HG03558 (cell line): Measurements from ENCODE around the gene MLYCD.

Experiments
- ATAC-seq: cut with Tn5 transposase; IDR thresholded peaks from one replicate; pipeline ENCODE4 v1.9.1; 2021; ENCODE audit warnings: moderate number of reproducible peaks; ENCODE audit not compliant: unreplicated experiment; ENCODE audit errors: extremely low read depth

The MLYCD gene

DNA sequence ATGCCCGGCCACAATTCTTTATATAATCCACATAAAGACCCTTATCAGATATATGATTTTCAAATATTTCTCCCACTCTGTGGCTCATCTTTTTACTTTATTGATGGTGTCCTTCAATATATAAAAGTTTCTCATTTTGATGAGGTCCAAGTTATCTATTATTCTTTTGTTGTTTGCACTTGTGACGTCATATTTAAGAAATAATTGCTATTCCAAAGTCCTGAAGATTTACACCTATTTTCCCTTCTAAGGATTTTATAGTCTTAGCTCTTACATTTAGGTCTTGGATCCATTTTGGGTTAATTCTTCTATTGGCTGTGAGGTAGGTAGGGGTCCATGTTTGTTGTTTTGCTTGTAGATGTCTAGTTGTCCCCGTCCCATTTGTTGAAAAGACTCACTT, 3.0 kb upstream of the MLYCD start:
- ATAC-seq: no peak

DNA sequence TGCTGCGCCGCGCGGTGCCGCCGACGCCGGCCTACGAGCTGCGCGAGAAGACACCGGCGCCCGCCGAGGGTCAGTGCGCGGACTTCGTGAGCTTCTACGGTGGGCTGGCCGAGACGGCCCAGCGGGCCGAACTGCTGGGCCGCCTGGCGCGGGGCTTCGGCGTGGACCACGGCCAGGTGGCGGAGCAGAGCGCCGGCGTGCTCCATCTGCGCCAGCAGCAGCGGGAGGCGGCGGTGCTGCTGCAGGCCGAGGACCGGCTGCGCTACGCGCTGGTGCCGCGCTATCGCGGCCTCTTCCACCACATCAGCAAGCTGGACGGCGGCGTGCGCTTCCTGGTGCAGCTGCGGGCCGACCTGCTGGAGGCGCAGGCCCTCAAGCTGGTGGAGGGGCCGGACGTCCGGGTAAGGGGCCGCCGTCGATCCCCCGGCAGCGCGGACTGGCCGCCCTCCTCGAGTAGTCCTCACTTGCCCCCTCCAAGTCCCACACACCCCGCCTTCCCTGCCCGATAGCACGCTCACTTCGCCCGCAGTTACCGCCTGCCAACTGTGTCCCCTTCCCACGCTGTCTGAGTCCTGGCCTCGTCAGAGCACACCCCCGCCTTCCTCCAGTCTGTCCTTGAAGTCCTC, 470 bp downstream of the MLYCD start:
- ATAC-seq: peak; percentile 21

DNA sequence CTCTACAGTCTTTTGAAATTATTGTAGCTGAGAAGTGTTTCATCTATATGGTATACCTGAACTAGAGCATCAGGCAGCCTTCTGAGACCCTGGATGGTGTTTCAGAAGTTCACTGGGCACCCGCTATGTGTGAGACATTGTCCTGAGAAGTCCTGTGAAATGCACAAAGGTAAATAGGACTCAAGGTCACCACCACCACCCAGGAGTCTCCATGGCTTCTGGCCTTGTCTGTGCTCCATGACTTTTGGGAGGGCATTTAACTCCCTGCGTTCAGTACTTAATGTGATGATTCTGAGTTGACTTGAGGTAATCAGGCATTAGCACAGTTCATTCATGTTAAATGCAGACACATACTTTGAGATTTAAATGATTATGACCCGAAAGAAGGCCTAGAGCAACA, 1.1 kb downstream of the MLYCD start:
- no peak for ATAC-seq

GRCh38 chr16:83900571-83900970, 1.7 kb downstream of the MLYCD start:
- no peak for ATAC-seq

GRCh38 chr16:83901101-83901500, 2.2 kb downstream of the MLYCD start:
- ATAC-seq: no peak

GRCh38 chr16:83903751-83904150, 4.8 kb downstream of the MLYCD start:
- no peak for ATAC-seq

- no peak for ATAC-seq
Observed at GRCh38 chr16:83906683-83907082, 7.8 kb downstream of the MLYCD start.

DNA sequence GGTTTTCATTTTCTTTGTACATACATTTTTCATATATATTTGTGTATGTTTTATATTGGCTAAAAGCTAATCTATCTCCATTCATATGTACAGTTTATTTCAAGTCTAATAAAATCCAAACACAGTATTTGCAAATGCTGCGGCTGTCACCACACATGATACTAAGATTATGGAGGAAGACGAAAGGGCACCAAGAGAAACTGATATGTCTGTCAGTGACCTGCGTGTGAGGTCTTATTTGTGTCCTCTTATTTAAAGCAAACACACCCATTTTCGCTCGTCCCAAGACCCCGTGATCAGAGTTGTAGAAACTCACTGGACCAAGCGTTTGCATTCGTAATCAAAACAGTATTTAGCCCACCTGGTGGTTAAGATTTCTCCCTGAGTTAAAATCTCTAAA, 8.2 kb downstream of the MLYCD start:
- no peak for ATAC-seq

- no peak for ATAC-seq
Observed at GRCh38 chr16:83907631-83908250, 8.8 kb downstream of the MLYCD start.

DNA sequence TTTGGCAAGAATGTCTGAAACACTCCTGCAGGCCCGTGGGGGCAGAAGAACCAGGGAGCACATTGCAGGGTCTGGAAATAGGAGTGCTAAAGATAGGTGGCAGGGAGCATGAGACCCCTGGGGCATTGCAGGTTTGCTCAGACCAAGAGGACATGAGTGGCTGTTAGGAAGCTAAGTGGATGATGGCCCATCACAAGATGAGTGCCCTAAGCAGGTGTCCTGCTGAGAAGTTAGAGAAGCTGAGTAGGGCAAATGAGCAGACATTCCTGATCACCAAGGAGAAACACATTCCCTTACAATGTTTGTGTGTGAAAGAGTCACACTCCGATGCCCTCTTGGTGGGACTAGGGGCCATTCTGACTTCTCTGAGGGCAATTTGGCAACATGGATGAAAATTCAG, 9.9 kb downstream of the MLYCD start:
- no peak for ATAC-seq

GRCh38 chr16:83911290-83911689, 12.4 kb downstream of the MLYCD start:
- ATAC-seq: no peak

DNA sequence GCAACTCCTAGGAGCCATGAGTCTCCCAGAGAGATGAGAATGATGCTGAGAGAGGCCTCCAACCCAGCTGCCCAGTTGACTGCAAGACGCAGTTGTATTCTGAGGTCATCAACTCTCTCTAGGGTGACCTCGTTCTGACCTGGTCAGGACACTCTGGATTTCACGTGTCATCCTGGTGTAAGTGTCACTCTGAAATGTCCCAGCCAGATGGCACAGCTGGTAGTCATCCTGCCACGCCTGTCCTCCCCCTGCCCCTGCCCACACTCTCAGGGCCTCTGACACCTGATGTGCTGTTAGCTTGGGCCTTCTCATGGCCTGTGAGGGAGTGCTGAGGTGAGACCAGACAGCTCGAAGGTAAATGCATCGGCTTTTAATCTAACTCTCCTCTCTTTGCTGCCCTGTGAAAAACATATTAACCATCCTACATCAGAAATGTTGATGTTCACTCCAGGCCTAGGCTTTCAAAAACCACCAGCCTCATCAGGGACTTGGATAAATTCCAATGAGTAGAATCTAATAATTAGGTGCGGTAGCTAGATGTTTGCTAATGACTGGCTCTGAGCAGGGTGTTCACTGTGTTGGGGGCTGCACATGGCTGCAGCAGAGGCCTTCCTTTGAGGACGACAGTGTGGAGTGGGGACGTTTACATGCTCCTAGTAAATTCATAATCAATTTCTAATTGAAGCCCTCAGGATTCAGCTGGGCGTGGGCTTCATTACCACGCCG, 13.8 kb downstream of the MLYCD start:
- ATAC-seq: no peak

GRCh38 chr16:83913245-83913633, 14.3 kb downstream of the MLYCD start:
- no peak for ATAC-seq

- no peak for ATAC-seq
Observed at GRCh38 chr16:83914091-83914710, 15.3 kb downstream of the MLYCD start.

- ATAC-seq: no peak
Observed at GRCh38 chr16:83915081-83915480, 16.2 kb downstream of the MLYCD start.

- no peak for ATAC-seq
Observed at GRCh38 chr16:83915491-83915890, 16.6 kb downstream of the MLYCD start.

GRCh38 chr16:83917152-83918120, 18.5 kb downstream of the MLYCD start:
- no peak for ATAC-seq

- ATAC-seq: no peak
Observed at GRCh38 chr16:83920894-83921491, 22.1 kb downstream of the MLYCD start.

GRCh38 chr16:83923581-83924365, 24.9 kb downstream of the MLYCD start:
- ATAC-seq: no peak
